BJ (cell line): ENCODE results near the gene RPL35A. TPM values are rescaled to one million over a fixed set of nuclear protein-coding genes. Genes with fewer than 3 reads are reported as not detected.

Source experiments
- CTCF ChIA-PET: fragments of 350-600 bp; formaldehyde crosslinking; extraction: SDS; loops from one replicate; lab custom pipeline; 2021; ENCODE audit warnings: antibody characterized with exemption, inconsistent platforms; lab: Yijun Ruan, JAX
- POLR2A ChIA-PET: fragments of 300-600 bp; sonication (Branson Sonifier 250); formaldehyde crosslinking; extraction: SDS; loops from one replicate; lab custom pipeline; 2021; ENCODE audit warnings: antibody characterized with exemption; lab: Charles Lee
- DNase-seq: peaks from one replicate; pipeline ENCODE4 v3.0.0-alpha.2; 2011; ENCODE audit warnings: low read depth
- H3K27me3 ChIP-seq: 2 replicates; pipeline ENCODE4 v1.6.0; 2011; ENCODE audit warnings: low read length; ENCODE audit not compliant: control insufficient read depth, insufficient read depth
- H3K36me3 ChIP-seq: 2 replicates; pipeline ENCODE4 v1.5.1; 2011; ENCODE audit warnings: low read length; ENCODE audit not compliant: control insufficient read depth, insufficient read depth
- H3K4me3 ChIP-seq: 2 replicates; pipeline ENCODE4 v1.5.1; 2011; ENCODE audit warnings: low read depth, mild to moderate bottlenecking, control low read depth, low read length
- CTCF ChIP-seq: IDR thresholded peaks from 2 replicates; pipeline ENCODE4 v1.5.1; 2011; ENCODE audit warnings: low read depth, mild to moderate bottlenecking, control low read depth, inconsistent platforms, low read length, moderate library complexity; ENCODE audit not compliant: insufficient read depth
- polyA minus RNA-seq: library from RNA; depleted of rRNA, polyadenylated mRNA; stranded (reverse); fragments of >200 nt; gene quantifications from 2 replicates; pipeline ENCODE4 v1.2.3, GENCODE V29; 2011; rRNA and poly(A)+ RNA removed
- polyA plus RNA-seq: library from polyadenylated mRNA; depleted of rRNA; stranded (reverse); fragments of >200 nt; gene quantifications from 2 replicates; pipeline ENCODE4 v1.2.3, GENCODE V29; 2011; rRNA removed

The RPL35A gene
- 507 and 1,233 TPM in 2 replicates for polyA plus RNA-seq
- 69.8 and 81.7 TPM in 2 replicates for polyA minus RNA-seq

DNA sequence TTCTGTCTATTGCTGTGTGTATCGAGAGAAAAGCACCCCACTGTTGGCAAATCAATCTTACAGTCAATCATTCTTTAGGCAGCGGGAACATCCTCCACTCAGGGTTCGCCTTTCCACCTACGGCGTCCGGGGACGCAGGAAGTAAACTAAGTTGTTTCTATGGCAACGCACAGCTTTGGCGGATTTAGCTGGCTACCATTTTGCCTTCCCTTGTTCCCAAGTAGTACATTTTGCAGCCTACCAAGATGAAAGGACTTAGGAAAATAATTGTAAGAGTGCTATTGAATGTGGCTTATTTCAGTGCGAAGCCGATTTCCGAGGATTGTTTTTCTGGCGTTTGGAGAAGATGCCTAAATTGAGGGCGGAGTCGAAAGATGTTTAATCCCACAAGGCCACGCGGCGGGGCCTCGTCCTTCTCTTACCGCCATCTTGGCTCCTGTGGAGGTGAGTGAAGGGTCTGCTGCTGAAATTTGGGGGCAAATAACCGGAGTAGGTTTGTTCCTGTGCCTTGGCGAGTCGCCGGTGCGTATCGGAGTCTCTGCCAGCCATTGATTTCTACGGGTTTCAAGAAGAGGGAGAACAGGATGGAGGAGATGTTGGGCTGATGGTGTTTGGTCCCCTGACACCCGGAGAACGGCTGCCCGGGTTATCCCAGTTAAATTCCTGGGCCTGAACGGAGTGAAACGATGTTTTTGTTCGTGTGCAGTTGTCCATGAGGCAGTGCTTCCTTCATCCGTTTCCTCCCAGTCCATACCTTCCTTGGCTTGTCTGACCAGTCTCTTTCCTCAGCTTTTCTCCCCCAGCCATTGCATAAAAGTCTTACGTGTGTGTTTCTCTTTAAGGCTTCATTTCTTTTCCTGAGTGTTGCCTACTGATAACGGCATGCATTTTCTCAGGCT lies at the start of gene RPL35A:
Gene RPL35A, plus strand, starts transcription at position 413 of the 899 bp plus-strand sequence. CDS start 778 bp downstream, outside the sequence.
- CTCF ChIA-PET: no interaction called here

GRCh38 chr3:197901626-197902025 lies 48.4 kb upstream of the RPL35A start:
- no peak for DNase-seq
- H3K36me3 ChIP-seq: no peaks in the 10 kb centered on the region
- TF ChIP-seq CTCF: no peak
- H3K4me3 ChIP-seq: no peak overlapping the region
- CTCF ChIA-PET: interaction anchor here (0.7 kb wide), 1 partner anchor 11 kb away, joined by 3 read pairs; no protein-coding TSS in a partner anchor
- no peaks in the 10 kb centered on the region for H3K27me3 ChIP-seq
- POLR2A ChIA-PET: no interaction called here

More for the DNA sequence above, at the start of gene RPL35A:
- Histone ChIP-seq H3K27me3 (no peaks in the 10 kb centered on the region), H3K4me3 (peak within 1 kb of the TSS; percentile 73), H3K36me3 (peaks cover 10% of the 10 kb centered on the region)
- peak; percentile 86 for DNase-seq
- POLR2A ChIA-PET: no interaction called here
- TF ChIP-seq CTCF: no peak

DNA sequence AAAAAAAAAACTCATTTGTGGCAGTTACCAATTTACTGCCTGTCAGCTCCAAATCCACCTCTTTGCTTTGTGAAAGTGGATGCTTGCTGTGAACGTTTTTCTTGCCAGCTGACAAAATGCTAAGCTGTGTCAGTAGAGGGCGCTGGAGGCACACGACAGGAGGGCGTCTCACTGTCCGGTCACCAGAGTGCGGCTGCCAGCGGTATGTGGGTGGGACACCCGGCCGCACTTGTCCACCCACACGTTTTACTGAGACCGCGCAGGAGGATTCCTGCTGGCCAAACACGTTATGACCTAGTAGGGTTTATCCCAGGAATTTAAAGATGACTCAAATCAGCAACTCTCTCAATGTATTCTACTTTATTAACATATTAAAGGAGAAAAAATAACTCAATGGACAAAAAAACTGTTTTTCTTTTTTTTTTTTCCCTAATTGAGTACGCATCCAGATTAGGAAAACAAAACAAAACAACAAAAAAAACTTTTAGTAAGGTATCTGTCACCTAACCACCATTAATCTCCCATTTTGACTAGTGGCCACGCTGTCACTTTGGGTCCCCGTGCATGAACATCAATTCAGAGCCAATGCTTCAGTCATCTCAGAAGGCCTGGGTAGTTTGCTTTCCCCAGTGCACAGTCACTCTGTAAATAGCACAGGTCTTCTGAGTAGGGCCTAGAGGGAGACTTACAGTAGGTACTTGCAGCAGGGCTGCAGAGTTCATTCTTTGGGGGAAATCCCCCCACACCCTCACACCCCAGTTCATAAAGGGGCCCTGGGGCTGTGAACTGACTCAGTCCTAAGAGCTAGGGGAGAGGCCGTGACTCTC lies 43.8 kb upstream of the RPL35A start:
- CTCF ChIA-PET: interaction anchor here (0.7 to 5.1 kb wide), 22 partner anchors 8 to 184 kb away, joined by 3 to 54 read pairs (median 4); no protein-coding TSS in a partner anchor
- POLR2A ChIA-PET: no interaction called here
- no peaks in the 10 kb centered on the region for H3K27me3 ChIP-seq
- no peak overlapping the region for H3K4me3 ChIP-seq
- TF ChIP-seq CTCF: peak; percentile 94
- no peaks in the 10 kb centered on the region for H3K36me3 ChIP-seq
- peak; percentile 89 for DNase-seq

GRCh38 chr3:197906850-197907187 lies 43.2 kb upstream of the RPL35A start:
- H3K4me3 ChIP-seq: no peak overlapping the region
- no peaks in the 10 kb centered on the region for H3K27me3 ChIP-seq
- H3K36me3 ChIP-seq: no peaks in the 10 kb centered on the region
- CTCF ChIA-PET: interaction anchor here (0.9 to 5.1 kb wide), 3 partner anchors 10 to 36 kb away, joined by 3 to 54 read pairs (median 3); no protein-coding TSS in a partner anchor
- DNase-seq: no peak
- TF ChIP-seq CTCF: no peak
- POLR2A ChIA-PET: interaction anchor here (0.6 kb wide), 1 partner anchor 29 kb away, joined by 4 read pairs; no protein-coding TSS in a partner anchor
